CD14-positive monocyte (primary cell): ENCODE data around the gene VSTM2B. TPM values are rescaled to one million over a fixed set of nuclear protein-coding genes. Genes with fewer than 3 reads are reported as not detected.

Source experiments
- DNase-seq, 3 donors: peaks; one replicate each; pipeline ENCODE4 v3.0.0-alpha.2; 2011 to 2022
- H2AFZ ChIP-seq: 2 replicates; pipeline ENCODE4 v1.6.0; 2012; ENCODE audit warnings: mild to moderate bottlenecking, low read depth, low read length, inconsistent platforms; ENCODE audit not compliant: insufficient read depth, poor library complexity, severe bottlenecking
- H3K27ac ChIP-seq, 2 donors: 1 replicate in 1 of 2; 2 replicates in 1 of 2; pipeline ENCODE4 v1.5.1; 2012 to 2013; ENCODE audit warnings: low read length in 2 of 2, control low read depth in 1 of 2, inconsistent platforms in 1 of 2, low read depth in 1 of 2, mild to moderate bottlenecking in 1 of 2
- H3K27me3 ChIP-seq, 2 donors: one replicate each; pipeline versions ENCODE4 v1.6.0 to v1.6.1; 2011 to 2013; ENCODE audit warnings: low read length in 2 of 2; ENCODE audit not compliant: control insufficient read depth in 2 of 2, insufficient read depth in 2 of 2
- H3K36me3 ChIP-seq, 2 donors: replicated peaks in 1 of 2; 1 replicate in 1 of 2; 2 replicates in 1 of 2; pipeline versions ENCODE4 v1.5.1 to v1.6.1; 2012 to 2013; ENCODE audit warnings: low read length in 2 of 2, control low read depth in 1 of 2, inconsistent platforms in 1 of 2, mild to moderate bottlenecking in 1 of 2; ENCODE audit not compliant: insufficient read depth in 2 of 2, control insufficient read depth in 1 of 2
- H3K4me1 ChIP-seq, 2 donors: 1 replicate in 1 of 2; 2 replicates in 1 of 2; pipeline versions ENCODE4 v1.5.1 to v1.6.1; 2012 to 2013; ENCODE audit warnings: low read length in 2 of 2, control low read depth in 1 of 2, inconsistent platforms in 1 of 2, mild to moderate bottlenecking in 1 of 2, moderate library complexity in 1 of 2; ENCODE audit not compliant: insufficient read depth in 2 of 2, control insufficient read depth in 1 of 2
- H3K4me2 ChIP-seq: replicated peaks from 2 replicates; pipeline ENCODE3; 2012; ENCODE audit warnings: low read length, moderate library complexity, mild to moderate bottlenecking; ENCODE audit not compliant: poor library complexity, severe bottlenecking; ENCODE audit errors: extremely low read depth
- H3K4me3 ChIP-seq, 3 experiments: fragments of 200-600 bp in 1 of 3; sonication (generic) in 1 of 3; replicated peaks in 1 of 3; 1 replicate in 2 of 3; 2 replicates in 1 of 3; pipeline ENCODE4 v1.5.1; 2011 to 2013; ENCODE audit warnings: low read length in 3 of 3, mild to moderate bottlenecking in 3 of 3, control low read depth in 2 of 3, low read depth in 2 of 3, inconsistent platforms in 1 of 3, moderate library complexity in 1 of 3
- H3K79me2 ChIP-seq: 2 replicates; pipeline ENCODE4 v1.6.0; 2012; ENCODE audit warnings: mild to moderate bottlenecking, control low read depth, inconsistent platforms, low read length, moderate library complexity; ENCODE audit not compliant: insufficient read depth
- H3K9ac ChIP-seq: 2 replicates; pipeline ENCODE4 v1.6.0; 2017; ENCODE audit warnings: low read length, mild to moderate bottlenecking; ENCODE audit not compliant: insufficient read depth, poor library complexity, severe bottlenecking
- H3K9me3 ChIP-seq, 2 donors: replicated peaks in 1 of 2; 1 replicate in 1 of 2; 2 replicates in 1 of 2; pipeline versions ENCODE4 v1.5.1 to v1.6.1; 2012 to 2013; ENCODE audit warnings: low read length in 2 of 2, control low read depth in 1 of 2; ENCODE audit not compliant: control insufficient read depth in 1 of 2, insufficient read depth in 1 of 2
- H4K20me1 ChIP-seq: 2 replicates; pipeline ENCODE4 v1.6.0; 2012; ENCODE audit warnings: mild to moderate bottlenecking, low read length, control low read depth, moderate library complexity; ENCODE audit not compliant: insufficient read depth
- H3K27ac Mint-ChIP-seq, 7 donors: one replicate each; pipeline ENCODE4 v1.8.0; 2020; ENCODE audit warnings: mild to moderate bottlenecking in 7 of 7, mixed read lengths in 7 of 7, moderate library complexity in 6 of 7, inconsistent platforms in 2 of 7
- H3K27me3 Mint-ChIP-seq, 3 donors: one replicate each; pipeline ENCODE4 v1.8.0; 2021 to 2022; ENCODE audit warnings: low read depth in 3 of 3, mild to moderate bottlenecking in 3 of 3, mixed read lengths in 3 of 3, moderate library complexity in 3 of 3, inconsistent platforms in 1 of 3
- H3K36me3 Mint-ChIP-seq, 2 donors: one replicate each; pipeline ENCODE4 v1.8.0; 2020; ENCODE audit warnings: mixed read lengths in 2 of 2, inconsistent platforms in 1 of 2, mild to moderate bottlenecking in 1 of 2
- H3K4me1 Mint-ChIP-seq: one replicate; pipeline ENCODE4 v1.8.0; 2020; ENCODE audit warnings: mild to moderate bottlenecking, mixed read lengths
- H3K4me3 Mint-ChIP-seq, 2 donors: one replicate each; pipeline ENCODE4 v1.8.0; 2020; ENCODE audit warnings: mild to moderate bottlenecking in 2 of 2, mixed read lengths in 2 of 2, moderate library complexity in 1 of 2
- H3K9me3 Mint-ChIP-seq, 7 donors: one replicate each; pipeline ENCODE4 v1.8.0; 2020 to 2022; ENCODE audit warnings: mixed read lengths in 7 of 7, mild to moderate bottlenecking in 6 of 7, moderate library complexity in 6 of 7, inconsistent platforms in 2 of 7
- WGBS: methylation state at CpG from one replicate; pipeline ENCODE4 v1.1.5; 2013; ENCODE audit warnings: missing lambda C conversion rate; ENCODE audit not compliant: insufficient coverage; 5-methylcytosine and 5-hydroxymethylcytosine counted together
- intact Hi-C, 2 donors: fragments of 100-400 bp; cut with micrococcal nuclease; formaldehyde crosslinking; loops; one replicate each; pipeline versions ENCODE4 v1.15.0 to v1.15.1; 2023
- polyA plus RNA-seq, 3 donors: library from polyadenylated mRNA; depleted of rRNA in 1 of 3; unstranded in 2 of 3; stranded (reverse) in 1 of 3; fragments of 300-500 nt in 2 of 3; fragments of >200 nt in 1 of 3; fragmentation: Illumina TruSeq in 2 of 3; gene quantifications; 1 replicate in 2 of 3; 2 replicates in 1 of 3; pipeline ENCODE4 v1.2.3, GENCODE V29; 2012 to 2021
- TF ChIP-seq, protein P1 (sequence below): fragments of 200-600 bp; IDR thresholded peaks from one replicate; pipeline ENCODE4 v1.8.0; 2022; ENCODE audit warnings: antibody characterized with exemption, mild to moderate bottlenecking

The VSTM2B gene
- polyA plus RNA-seq, 3 donors: not detected

DNA sequence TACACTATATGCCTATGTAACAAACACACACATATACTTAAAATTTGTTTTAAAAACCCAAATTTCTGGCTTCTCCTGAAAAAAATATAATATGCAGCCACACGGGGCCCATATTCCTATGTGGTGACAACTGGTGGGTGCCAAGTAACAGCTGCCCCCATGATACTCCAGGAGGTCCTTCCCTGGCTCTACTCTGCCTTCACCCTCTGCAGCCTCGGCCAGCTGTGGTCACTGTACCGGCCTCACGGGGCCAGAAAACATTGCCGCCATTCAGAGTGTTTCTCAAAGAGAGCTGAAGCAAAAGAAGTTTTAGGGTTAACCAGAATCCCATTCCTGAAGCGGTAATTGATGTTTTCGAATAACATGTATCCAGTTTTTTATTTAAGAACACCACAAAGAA, 47.7 kb downstream of the VSTM2B start:
- H3K36me3 Mint-ChIP-seq: no peaks in the 10 kb centered on the region
- H3K36me3 ChIP-seq: no peaks in the 10 kb centered on the region
- H3K9ac ChIP-seq: no peak overlapping the region
- intact Hi-C loops: no loop called here
- no peak overlapping the region for H2AFZ ChIP-seq
- H3K27ac Mint-ChIP-seq: no peak overlapping the region
- no peak overlapping the region for H3K4me2 ChIP-seq
- peaks cover 11 to 17% (median 14%) of the 10 kb centered on the region in 3 donors for H3K27me3 Mint-ChIP-seq
- H3K27ac ChIP-seq: no peak overlapping the region
- no peaks in the 10 kb centered on the region for H3K9me3 Mint-ChIP-seq
- no peaks in the 10 kb centered on the region for H3K4me1 Mint-ChIP-seq
- H3K4me3 ChIP-seq: no peak overlapping the region
- no peaks in the 10 kb centered on the region for H3K27me3 ChIP-seq
- no peaks in the 10 kb centered on the region for H3K4me1 ChIP-seq
- TF ChIP-seq, protein P1, sequence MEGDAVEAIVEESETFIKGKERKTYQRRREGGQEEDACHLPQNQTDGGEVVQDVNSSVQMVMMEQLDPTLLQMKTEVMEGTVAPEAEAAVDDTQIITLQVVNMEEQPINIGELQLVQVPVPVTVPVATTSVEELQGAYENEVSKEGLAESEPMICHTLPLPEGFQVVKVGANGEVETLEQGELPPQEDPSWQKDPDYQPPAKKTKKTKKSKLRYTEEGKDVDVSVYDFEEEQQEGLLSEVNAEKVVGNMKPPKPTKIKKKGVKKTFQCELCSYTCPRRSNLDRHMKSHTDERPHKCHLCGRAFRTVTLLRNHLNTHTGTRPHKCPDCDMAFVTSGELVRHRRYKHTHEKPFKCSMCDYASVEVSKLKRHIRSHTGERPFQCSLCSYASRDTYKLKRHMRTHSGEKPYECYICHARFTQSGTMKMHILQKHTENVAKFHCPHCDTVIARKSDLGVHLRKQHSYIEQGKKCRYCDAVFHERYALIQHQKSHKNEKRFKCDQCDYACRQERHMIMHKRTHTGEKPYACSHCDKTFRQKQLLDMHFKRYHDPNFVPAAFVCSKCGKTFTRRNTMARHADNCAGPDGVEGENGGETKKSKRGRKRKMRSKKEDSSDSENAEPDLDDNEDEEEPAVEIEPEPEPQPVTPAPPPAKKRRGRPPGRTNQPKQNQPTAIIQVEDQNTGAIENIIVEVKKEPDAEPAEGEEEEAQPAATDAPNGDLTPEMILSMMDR: no peak
- H3K79me2 ChIP-seq: no peaks in the 10 kb centered on the region
- H4K20me1 ChIP-seq: no peaks in the 10 kb centered on the region
- DNase-seq: no peak
- no peak overlapping the region for H3K4me3 Mint-ChIP-seq
- WGBS: 80% methylated on average over 1 of the region's 7 CpGs
- H3K9me3 ChIP-seq: no peaks in the 10 kb centered on the region

DNA sequence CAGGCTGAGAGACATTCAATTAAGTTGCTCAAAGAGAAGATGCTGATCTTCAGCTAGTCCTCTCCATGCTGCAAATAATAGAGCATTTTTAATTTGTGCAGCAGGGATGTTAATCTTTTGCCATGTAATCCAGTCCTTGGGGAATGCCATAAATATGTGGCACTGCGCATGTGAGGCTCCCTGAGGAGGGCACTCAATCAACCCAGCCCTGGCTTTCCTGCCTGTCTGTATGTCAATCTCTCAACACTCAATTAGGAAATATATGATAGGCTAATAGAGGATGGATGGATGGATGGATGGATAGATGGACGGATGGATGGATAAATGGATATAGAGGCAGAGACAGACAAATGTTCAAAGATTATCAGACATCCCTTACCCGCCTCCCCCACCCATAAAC, 48.7 kb downstream of the VSTM2B start:
- H2AFZ ChIP-seq: no peak overlapping the region
- no peak overlapping the region for H3K4me3 Mint-ChIP-seq
- H3K4me3 ChIP-seq: no peak overlapping the region
- peaks cover 11 to 19% (median 14%) of the 10 kb centered on the region in 3 donors for H3K27me3 Mint-ChIP-seq
- H3K4me2 ChIP-seq: no peak overlapping the region
- H3K9me3 Mint-ChIP-seq: no peaks in the 10 kb centered on the region
- 60% methylated on average over 1 of the region's 3 CpGs for WGBS
- DNase-seq: no peak
- no peaks in the 10 kb centered on the region for H3K36me3 ChIP-seq
- H3K9me3 ChIP-seq: no peaks in the 10 kb centered on the region
- no peaks in the 10 kb centered on the region for H3K79me2 ChIP-seq
- H3K27ac Mint-ChIP-seq: no peak overlapping the region
- H3K4me1 Mint-ChIP-seq: no peaks in the 10 kb centered on the region
- H4K20me1 ChIP-seq: no peaks in the 10 kb centered on the region
- TF ChIP-seq, protein P1: no peak
- H3K9ac ChIP-seq: no peak overlapping the region
- no peaks in the 10 kb centered on the region for H3K36me3 Mint-ChIP-seq
- no peaks in the 10 kb centered on the region for H3K27me3 ChIP-seq
- no peak overlapping the region for H3K27ac ChIP-seq
- H3K4me1 ChIP-seq: no peaks in the 10 kb centered on the region
- intact Hi-C loops: no loop called here
